ENCODE results near the gene CHTF18. TPM values are rescaled to one million over a fixed set of nuclear protein-coding genes. Genes with fewer than 3 reads are reported as not detected.

Gene CHTF18
- total RNA-seq, 1 donor from 2014 or later = 3.1 TPM

DNA sequence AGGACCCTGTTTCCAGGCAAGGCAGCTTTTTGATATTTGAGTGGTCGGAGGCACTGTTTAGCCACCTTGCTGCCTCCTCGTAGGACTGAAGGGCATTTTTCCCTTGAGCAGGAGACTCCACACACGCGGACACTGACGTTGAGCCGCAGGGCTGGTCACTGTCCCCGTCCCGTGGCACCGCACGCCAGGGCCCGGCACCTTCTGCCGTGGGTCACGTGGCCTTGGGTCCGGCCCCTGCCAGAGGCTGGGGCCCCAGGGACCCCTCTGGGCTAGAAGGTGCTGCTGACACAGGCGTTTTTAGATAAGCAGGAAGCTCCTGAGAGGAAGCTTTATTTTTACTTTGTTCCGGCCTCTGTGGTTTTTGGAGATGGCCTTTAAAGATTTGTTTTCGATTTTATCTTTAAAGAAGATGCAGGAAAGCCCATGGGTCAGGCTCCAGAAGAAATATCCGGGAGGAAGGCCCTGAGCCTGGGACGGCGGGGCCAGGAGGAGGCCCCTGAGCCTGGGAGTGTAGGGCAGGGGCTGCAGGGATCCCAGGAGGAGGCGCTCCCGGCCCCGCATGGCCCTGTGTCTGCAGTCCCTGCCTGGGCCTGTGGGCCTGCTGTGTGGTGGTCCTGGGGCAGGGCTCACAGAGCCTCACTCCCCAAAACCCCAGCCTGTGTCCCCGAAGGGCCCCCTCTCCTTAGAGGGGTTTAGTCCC lies 42.6 kb downstream of the CHTF18 start:
- intact Hi-C loops (cut with micrococcal nuclease) = loop anchor here (10.0 kb wide), 1 partner anchor 204 kb away; no protein-coding TSS in a partner anchor
- Histone ChIP-seq H3K4me3 (no peak overlapping the region), H3K4me1 (no peaks in the 10 kb centered on the region), H3K27ac (replicated peaks) (no peak overlapping the region), H3K27me3 (ENCODE audit: low read depth) (peaks cover 57% of the 10 kb centered on the region), H3K36me3 (no peaks in the 10 kb centered on the region), H3K9me3 (replicated peaks) (peaks cover 28% of the 10 kb centered on the region)
- TF ChIP-seq, protein P1, sequence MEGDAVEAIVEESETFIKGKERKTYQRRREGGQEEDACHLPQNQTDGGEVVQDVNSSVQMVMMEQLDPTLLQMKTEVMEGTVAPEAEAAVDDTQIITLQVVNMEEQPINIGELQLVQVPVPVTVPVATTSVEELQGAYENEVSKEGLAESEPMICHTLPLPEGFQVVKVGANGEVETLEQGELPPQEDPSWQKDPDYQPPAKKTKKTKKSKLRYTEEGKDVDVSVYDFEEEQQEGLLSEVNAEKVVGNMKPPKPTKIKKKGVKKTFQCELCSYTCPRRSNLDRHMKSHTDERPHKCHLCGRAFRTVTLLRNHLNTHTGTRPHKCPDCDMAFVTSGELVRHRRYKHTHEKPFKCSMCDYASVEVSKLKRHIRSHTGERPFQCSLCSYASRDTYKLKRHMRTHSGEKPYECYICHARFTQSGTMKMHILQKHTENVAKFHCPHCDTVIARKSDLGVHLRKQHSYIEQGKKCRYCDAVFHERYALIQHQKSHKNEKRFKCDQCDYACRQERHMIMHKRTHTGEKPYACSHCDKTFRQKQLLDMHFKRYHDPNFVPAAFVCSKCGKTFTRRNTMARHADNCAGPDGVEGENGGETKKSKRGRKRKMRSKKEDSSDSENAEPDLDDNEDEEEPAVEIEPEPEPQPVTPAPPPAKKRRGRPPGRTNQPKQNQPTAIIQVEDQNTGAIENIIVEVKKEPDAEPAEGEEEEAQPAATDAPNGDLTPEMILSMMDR (IDR thresholded peaks at IDR 0.05; ENCODE audit: borderline replicate concordance) = no peak
- no peak for DNase-seq

DNA sequence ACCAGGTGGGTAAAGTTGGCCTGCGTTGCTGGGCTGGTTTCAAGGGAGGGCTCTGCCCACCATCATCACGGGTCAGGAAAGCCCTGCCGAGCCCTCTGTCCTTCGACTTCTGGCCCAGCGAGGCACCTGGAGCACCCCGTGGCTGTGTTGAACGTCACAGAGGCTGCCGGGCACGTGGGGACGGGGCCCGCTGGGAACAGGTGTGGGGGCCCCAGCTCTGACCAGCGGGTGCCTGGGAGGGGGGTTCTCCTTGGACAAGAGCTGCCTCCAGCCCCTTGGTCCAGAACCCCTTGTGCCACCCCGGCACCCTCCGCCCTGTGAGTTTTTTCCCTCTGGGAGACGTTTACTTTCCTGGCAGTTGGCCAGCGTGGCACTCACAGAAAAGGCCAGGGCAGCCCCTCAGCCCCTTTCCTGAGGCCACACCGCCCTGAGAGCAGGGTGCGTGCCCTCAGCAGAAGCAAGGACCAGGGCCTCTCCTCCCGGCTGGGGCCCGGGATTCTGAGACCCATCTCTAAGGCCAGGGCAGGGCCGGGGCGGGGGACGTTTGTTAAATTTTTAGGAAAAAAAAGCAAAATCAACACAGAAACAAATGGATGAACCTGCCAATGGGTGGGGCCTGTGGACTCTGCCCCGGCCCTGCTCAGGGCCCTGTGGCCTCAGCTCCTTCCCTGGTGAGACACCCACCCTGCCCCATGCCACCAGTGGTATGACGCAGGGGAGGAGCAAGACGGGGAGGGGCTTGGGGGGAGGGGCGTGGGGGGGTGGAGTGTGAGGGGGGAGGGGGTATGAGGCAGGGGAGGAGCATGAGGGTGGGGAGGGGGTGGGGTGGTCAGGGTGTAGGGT lies 43.4 kb downstream of the CHTF18 start:
- DNase-seq = no peak
- H3K9me3 ChIP-seq (replicated peaks) = peaks cover 35% of the 10 kb centered on the region
- H3K27ac ChIP-seq (replicated peaks) = no peak overlapping the region
- TF ChIP-seq, protein P1 (IDR thresholded peaks at IDR 0.05; ENCODE audit: borderline replicate concordance) = no peak
- no peaks in the 10 kb centered on the region for H3K4me1 ChIP-seq
- peaks cover 53% of the 10 kb centered on the region for H3K27me3 ChIP-seq (ENCODE audit: low read depth)
- H3K36me3 ChIP-seq = no peaks in the 10 kb centered on the region
- H3K4me3 ChIP-seq = no peak overlapping the region
- intact Hi-C loops (cut with micrococcal nuclease) = loop anchor here (10.0 kb wide), 1 partner anchor 203 kb away; no protein-coding TSS in a partner anchor

DNA sequence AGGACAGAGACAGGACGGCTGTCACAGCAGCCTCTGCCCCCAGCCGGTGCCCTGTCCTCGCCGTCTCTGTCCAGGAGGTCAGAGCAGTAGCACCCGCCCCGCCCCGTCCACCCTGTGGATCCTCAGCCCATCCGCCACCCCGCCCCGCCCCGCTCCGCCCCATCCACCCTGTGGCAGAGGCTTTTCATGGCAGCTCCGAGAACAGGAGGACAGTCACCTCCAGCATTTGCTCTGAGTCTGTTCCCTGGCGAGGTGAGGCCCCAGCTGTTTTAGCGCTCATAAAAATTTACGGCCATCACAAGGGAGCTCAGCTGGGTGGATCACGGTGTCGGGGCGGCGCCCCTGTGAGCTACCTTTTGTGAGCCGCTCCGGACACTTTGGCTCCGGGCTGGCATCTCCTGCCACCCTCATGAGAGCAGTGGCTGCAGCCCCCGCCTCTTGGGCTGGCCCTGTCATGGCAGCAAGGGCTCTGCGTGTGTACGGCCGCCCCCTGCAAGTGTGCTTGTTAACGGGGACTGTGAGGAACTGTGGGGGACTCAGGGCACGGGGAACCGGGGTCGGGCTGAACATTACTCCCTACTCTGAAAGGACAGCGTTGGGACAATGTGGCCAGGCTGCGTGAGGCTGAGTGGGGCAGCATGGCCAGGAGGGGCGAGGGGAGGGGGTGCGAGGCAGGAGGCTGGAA lies 44.4 kb downstream of the CHTF18 start:
- Histone ChIP-seq H3K27ac (replicated peaks) (no peak overlapping the region), H3K9me3 (replicated peaks) (peaks cover 45% of the 10 kb centered on the region), H3K4me3 (no peak overlapping the region), H3K27me3 (ENCODE audit: low read depth) (peaks cover 45% of the 10 kb centered on the region), H3K4me1 (no peaks in the 10 kb centered on the region), H3K36me3 (no peaks in the 10 kb centered on the region)
- TF ChIP-seq, protein P1 (IDR thresholded peaks at IDR 0.05; ENCODE audit: borderline replicate concordance) = no peak
- no peak for DNase-seq
- intact Hi-C loops (cut with micrococcal nuclease) = loop anchor here (10.0 kb wide), 1 partner anchor 202 kb away; no protein-coding TSS in a partner anchor

DNA sequence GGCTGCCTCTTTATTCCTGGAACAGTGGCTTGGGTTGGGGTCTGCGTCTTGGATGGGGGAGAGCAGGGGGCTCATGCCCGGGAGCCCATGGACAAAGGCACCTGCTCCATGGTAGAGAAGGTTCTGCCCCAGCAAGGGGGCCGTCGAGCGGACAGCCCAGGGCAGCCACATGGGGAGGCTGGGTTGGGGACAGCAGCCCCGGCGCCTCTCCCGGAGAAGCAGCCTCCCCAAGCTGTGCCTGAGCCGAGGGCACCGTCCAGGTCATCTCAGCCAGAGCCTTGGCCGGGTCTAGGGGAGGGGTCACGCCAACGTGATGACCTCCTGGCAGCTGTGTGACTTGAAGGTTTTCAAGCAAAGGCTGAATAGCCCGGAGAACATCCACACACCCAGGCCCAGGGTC lies 45.0 kb downstream of the CHTF18 start:
- no peaks in the 10 kb centered on the region for H3K4me1 ChIP-seq
- H3K27ac ChIP-seq (replicated peaks) = no peak overlapping the region
- TF ChIP-seq, protein P1 (IDR thresholded peaks at IDR 0.05; ENCODE audit: borderline replicate concordance) = no peak
- H3K27me3 ChIP-seq (ENCODE audit: low read depth) = peaks cover 38% of the 10 kb centered on the region
- peaks cover 51% of the 10 kb centered on the region for H3K9me3 ChIP-seq (replicated peaks)
- intact Hi-C loops (cut with micrococcal nuclease) = loop anchor here (10.0 kb wide), 1 partner anchor 201 kb away; no protein-coding TSS in a partner anchor
- DNase-seq = no peak
- H3K36me3 ChIP-seq = no peaks in the 10 kb centered on the region
- H3K4me3 ChIP-seq = no peak overlapping the region

DNA sequence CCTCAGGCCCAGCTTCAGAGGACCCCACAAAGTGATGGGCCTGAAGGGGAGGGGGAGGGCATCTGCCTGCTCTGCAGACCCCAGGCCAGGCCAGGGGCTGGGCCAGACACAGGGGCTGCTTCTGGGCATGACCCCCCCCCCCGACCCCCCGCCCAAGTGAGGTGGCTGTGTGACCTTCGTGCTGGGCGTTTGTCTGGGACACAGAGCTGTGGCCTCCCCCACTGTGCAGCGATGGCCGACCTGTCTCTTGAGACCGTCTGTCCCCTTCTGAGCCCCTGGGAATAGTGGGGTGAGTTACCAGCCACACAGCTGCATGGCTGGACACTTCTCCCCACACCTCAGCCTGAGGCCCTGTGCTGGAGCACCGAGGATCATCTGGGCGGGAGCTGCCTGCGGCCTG lies 47.0 kb downstream of the CHTF18 start:
- peaks cover 45% of the 10 kb centered on the region for H3K27me3 ChIP-seq (ENCODE audit: low read depth)
- no peak overlapping the region for H3K4me3 ChIP-seq
- TF ChIP-seq, protein P1 (IDR thresholded peaks at IDR 0.05; ENCODE audit: borderline replicate concordance) = no peak
- DNase-seq = no peak
- no peaks in the 10 kb centered on the region for H3K36me3 ChIP-seq
- peaks cover 52% of the 10 kb centered on the region for H3K9me3 ChIP-seq (replicated peaks)
- H3K4me1 ChIP-seq = no peaks in the 10 kb centered on the region
- intact Hi-C loops (cut with micrococcal nuclease) = loop anchor here (10.0 kb wide), 1 partner anchor 199 kb away; no protein-coding TSS in a partner anchor
- H3K27ac ChIP-seq (replicated peaks) = no peak overlapping the region

Measured in left ventricle myocardium inferior (tissue), 1 donor.